HCT116 (cell line): ENCODE measurements around the gene ASCC2. TPM values are rescaled to one million over a fixed set of nuclear protein-coding genes. Genes with fewer than 3 reads are reported as not detected.
A peak's percentile ranks its signal among the peaks of the same experiment; 100 is the strongest.

Source experiments
- ATAC-seq: fragments of 200-7000 bp; cut with Tn5 transposase; 2 replicates; pipeline ENCODE4 v1.9.1; 2020; ENCODE audit warnings: mild to moderate bottlenecking, moderate library complexity
- BruUV-seq: library from RNA; stranded (reverse); fragments of 400-500 nt; replicated peaks from 2 replicates; lab custom pipeline; 2021; lab: Mats Ljungman, UMichigan
- CTCF ChIA-PET: fragments of 300-600 bp; sonication (Branson Sonifier 250); formaldehyde crosslinking; loops from one replicate; lab custom pipeline; 2021; ENCODE audit warnings: antibody characterized with exemption; lab: Charles Lee
- POLR2A ChIA-PET: fragments of 300-600, 350-600 bp; sonication (Branson Sonifier 250); formaldehyde crosslinking; loops from one replicate; lab custom pipeline; 2021; ENCODE audit warnings: antibody characterized with exemption; lab: Charles Lee
- RAD21 ChIA-PET, 2 experiments: fragments of 300-600 bp; sonication (Branson Sonifier 250); formaldehyde crosslinking; loops; one replicate each; lab custom pipeline; 2023; ENCODE audit warnings: low total read pairs in 2 of 2; ENCODE audit not compliant: uncharacterized antibody in 2 of 2, unreplicated experiment in 2 of 2, low non-redundant PET in 1 of 2; lab: Charles Lee
- DNase-seq: peaks from one replicate; pipeline ENCODE4 v3.0.0-alpha.2; 2010; ENCODE audit warnings: low read depth, low spot score
- H2AFZ ChIP-seq: fragments of 200-600 bp; shearing (Covaris generic), sonication (generic); 2 replicates; pipeline ENCODE4 v1.6.1; 2017; ENCODE audit warnings: low read depth, mixed run types, mixed read lengths, antibody characterized with exemption, low read length; ENCODE audit not compliant: poor library complexity, severe bottlenecking
- H3K27ac ChIP-seq: 2 replicates; pipeline ENCODE4 v1.5.1; 2012; ENCODE audit warnings: low read depth, low read length
- H3K27me3 ChIP-seq: fragments of 200-600 bp; sonication (generic); 2 replicates; pipeline ENCODE4 v1.6.1; 2016; ENCODE audit warnings: mixed run types, low read length, mixed read lengths; ENCODE audit not compliant: insufficient read depth
- H3K36me3 ChIP-seq, 2 experiments: fragments of 200-500 bp in 1 of 2; fragments of 200-600 bp in 1 of 2; sonication (Bioruptor generic) in 1 of 2; sonication (generic) in 1 of 2; 2 replicates each; pipeline versions ENCODE4 v1.5.1 to v1.6.1; 2014 to 2016; ENCODE audit warnings: low read length in 2 of 2, inconsistent platforms in 1 of 2, mixed read lengths in 1 of 2, mixed run types in 1 of 2; ENCODE audit not compliant: insufficient read depth in 2 of 2, control insufficient read depth in 1 of 2
- H3K4me1 ChIP-seq, 2 experiments: fragments of 200-600 bp in 1 of 2; sonication (generic) in 1 of 2; 2 replicates each; pipeline versions ENCODE4 v1.5.1 to v1.6.1; 2012 to 2017; ENCODE audit warnings: low read length in 2 of 2, inconsistent platforms in 1 of 2, mild to moderate bottlenecking in 1 of 2, mixed read lengths in 1 of 2, mixed run types in 1 of 2, moderate library complexity in 1 of 2; ENCODE audit not compliant: insufficient read depth in 2 of 2, control insufficient read depth in 1 of 2
- H3K4me2 ChIP-seq: fragments of 200-600 bp; sonication (generic); 2 replicates; pipeline ENCODE4 v1.6.1; 2017; ENCODE audit warnings: mixed run types, low read length, mixed read lengths
- H3K4me3 ChIP-seq, 2 experiments: fragments of 200-600 bp in 1 of 2; sonication (generic) in 1 of 2; replicated peaks in 1 of 2; 2 replicates each; pipeline ENCODE4 v1.5.1; 2011 to 2016; ENCODE audit warnings: low read length in 2 of 2, control low read depth in 1 of 2, low read depth in 1 of 2, mild to moderate bottlenecking in 1 of 2, mixed read lengths in 1 of 2, mixed run types in 1 of 2
- H3K79me2 ChIP-seq: fragments of 200-600 bp; sonication (generic); 2 replicates; pipeline ENCODE4 v1.6.1; 2017; ENCODE audit warnings: mild to moderate bottlenecking, mixed run types, low read length, moderate library complexity, mixed read lengths; ENCODE audit not compliant: insufficient read depth
- H3K9ac ChIP-seq: fragments of 200-600 bp; sonication (generic); 2 replicates; pipeline ENCODE4 v1.6.1; 2016; ENCODE audit warnings: low read length, mixed read lengths
- H3K9me2 ChIP-seq: fragments of 200-600 bp; sonication (generic), shearing (Covaris generic); 2 replicates; pipeline ENCODE4 v1.6.1; 2017; ENCODE audit warnings: mixed run types, mild to moderate bottlenecking, moderate library complexity; ENCODE audit not compliant: insufficient read depth
- H3K9me3 ChIP-seq, 2 experiments: fragments of 200-500 bp in 1 of 2; fragments of 200-600 bp in 1 of 2; sonication (Bioruptor generic) in 1 of 2; sonication (generic) in 1 of 2; 2 replicates each; pipeline ENCODE4 v1.6.1; 2014 to 2017; ENCODE audit warnings: low read length in 2 of 2, mixed read lengths in 2 of 2, inconsistent platforms in 1 of 2, low read depth in 1 of 2, mild to moderate bottlenecking in 1 of 2, mixed run types in 1 of 2, moderate library complexity in 1 of 2; ENCODE audit not compliant: control insufficient read depth in 1 of 2, insufficient read depth in 1 of 2
- H4K20me1 ChIP-seq: fragments of 200-600 bp; sonication (generic), shearing (Covaris generic); 2 replicates; pipeline ENCODE4 v1.6.1; 2017; ENCODE audit warnings: mixed run types, mild to moderate bottlenecking, moderate library complexity; ENCODE audit not compliant: insufficient read depth
- ATF3 ChIP-seq: IDR thresholded peaks from 2 replicates; pipeline ENCODE4 v1.6.1; 2012
- CEBPB ChIP-seq: IDR thresholded peaks from 2 replicates; pipeline ENCODE4 v1.6.1; 2012; ENCODE audit warnings: low read depth
- CTCF ChIP-seq, 3 experiments: fragments of 200-600 bp in 1 of 3; sonication (generic) in 1 of 3; IDR thresholded peaks in 2 of 3; conservative IDR thresholded peaks in 1 of 3; 2 replicates each; pipeline ENCODE4 v1.5.1; 2012 to 2017; ENCODE audit warnings: low read depth in 2 of 3, low read length in 2 of 3, antibody characterized with exemption in 1 of 3, borderline replicate concordance in 1 of 3, control low read depth in 1 of 3, mild to moderate bottlenecking in 1 of 3, mixed read lengths in 1 of 3, mixed run types in 1 of 3, moderate library complexity in 1 of 3; ENCODE audit not compliant: insufficient read depth in 1 of 3
- EZH2phosphoT487 ChIP-seq: fragments of 200-600 bp; IDR thresholded peaks from 2 replicates; pipeline ENCODE4 v1.6.1; 2018; ENCODE audit warnings: antibody characterized with exemption, borderline replicate concordance
- FOSL1 ChIP-seq: IDR thresholded peaks from 2 replicates; pipeline ENCODE4 v1.6.1; 2012; ENCODE audit warnings: low read depth
- MAX ChIP-seq: IDR thresholded peaks from 2 replicates; pipeline ENCODE4 v1.6.1; 2012
- POLR2A ChIP-seq: IDR thresholded peaks from 2 replicates; pipeline ENCODE4 v1.7.0; 2011; ENCODE audit warnings: borderline replicate concordance; ENCODE audit not compliant: insufficient read depth, insufficient read length; ENCODE audit errors: extremely low read depth
- POLR2AphosphoS5 ChIP-seq: IDR thresholded peaks from 2 replicates; pipeline ENCODE4 v1.6.1; 2011; ENCODE audit warnings: mild to moderate bottlenecking, low read depth, low read length, moderate library complexity
- RAD21 ChIP-seq: IDR thresholded peaks from 2 replicates; pipeline ENCODE4 v1.6.1; 2012; ENCODE audit warnings: low read depth, mild to moderate bottlenecking
- SIN3A ChIP-seq: IDR thresholded peaks from 2 replicates; pipeline ENCODE4 v1.6.1; 2012; ENCODE audit warnings: low read depth
- SRF ChIP-seq: IDR thresholded peaks from 2 replicates; pipeline ENCODE4 v1.6.1; 2012; ENCODE audit warnings: low read depth
- ZNF274 ChIP-seq: fragments of 200-500 bp; sonication (Bioruptor generic); IDR thresholded peaks from 2 replicates; pipeline ENCODE4 v1.6.1; 2014; ENCODE audit warnings: mild to moderate bottlenecking, low read depth, low read length, inconsistent platforms
- intact Hi-C: fragments of 100-400 bp; cut with micrococcal nuclease; formaldehyde crosslinking; loops from 2 replicates; pipeline ENCODE4 v1.10.0; 2022
- total RNA-seq: library from RNA; stranded (reverse); gene quantifications from one replicate; pipeline ENCODE4 v1.2.1, GENCODE V29; 2021; ENCODE audit not compliant: unreplicated experiment

Gene ASCC2
- total RNA-seq, 1 experiment from 2014 or later, result 68.6 TPM

GRCh38 chr22:29882716-29883044, 44.6 kb upstream of the ASCC2 start (continued):
- TF ChIP-seq CTCF (IDR thresholded peaks at IDR 0.05 in 2 of 3, conservative IDR thresholded peaks at IDR 0.05 in 1 of 3; ENCODE audit: borderline replicate concordance in 1 of 3, insufficient read depth in 1 of 3, low read depth in 2 of 3, low read length in 2 of 3) (no peak), POLR2A (no peak), EZH2phosphoT487 (no peak), MAX (no peak), RAD21 (no peak), POLR2AphosphoS5 (no peak), SRF (no peak), ZNF274 (no peak), FOSL1 (no peak), ATF3 (no peak)

- POLR2A ChIA-PET, result no interaction called here
- peak; percentile 10 for DNase-seq
- no peaks in the 10 kb centered on the region for H3K36me3 ChIP-seq
- no peak overlapping the region for H3K4me3 ChIP-seq
- H3K4me1 ChIP-seq, result peaks cover 4 to 12% of the 10 kb centered on the region in 2 experiments; a peak in 2 of 4 replicates
- peaks cover 15% of the 10 kb centered on the region for H3K79me2 ChIP-seq
- H4K20me1 ChIP-seq, result no peaks in the 10 kb centered on the region
- RAD21 ChIA-PET, result no interaction called here
- CTCF ChIA-PET, result interaction anchor here (0.7 kb wide), 1 partner anchor 126 kb away, joined by 3 read pairs; no protein-coding TSS in a partner anchor
- intact Hi-C loops, result no loop called here
- H3K27me3 ChIP-seq, result no peaks in the 10 kb centered on the region
- no peak overlapping the region for H3K27ac ChIP-seq
- H3K9me3 ChIP-seq, result no peaks in the 10 kb centered on the region
- BruUV-seq, result no TSS peak
- 0 out of 2 replicates have a peak, but pooled peaks have one; percentile 18 for ATAC-seq
- H2AFZ ChIP-seq, result peak overlapping the region; percentile 38
- no peak overlapping the region for H3K9ac ChIP-seq
- no peak overlapping the region for H3K4me2 ChIP-seq
- TF ChIP-seq SIN3A, result no peak
- no peak for TF ChIP-seq CEBPB
- no peaks in the 10 kb centered on the region for H3K9me2 ChIP-seq
These were observed 41.7 kb upstream of the ASCC2 start for GRCh38 chr22:29879753-29880152.
